HG03159 (cell line): ENCODE results near the gene GSAP.
A peak's percentile ranks its signal among the peaks of the same experiment; 100 is the strongest.

Source experiments
- ATAC-seq: cut with Tn5 transposase; IDR thresholded peaks from one replicate; pipeline ENCODE4 v1.9.1; 2021; ENCODE audit warnings: mild to moderate bottlenecking, moderate library complexity; ENCODE audit not compliant: unreplicated experiment

The GSAP gene

DNA sequence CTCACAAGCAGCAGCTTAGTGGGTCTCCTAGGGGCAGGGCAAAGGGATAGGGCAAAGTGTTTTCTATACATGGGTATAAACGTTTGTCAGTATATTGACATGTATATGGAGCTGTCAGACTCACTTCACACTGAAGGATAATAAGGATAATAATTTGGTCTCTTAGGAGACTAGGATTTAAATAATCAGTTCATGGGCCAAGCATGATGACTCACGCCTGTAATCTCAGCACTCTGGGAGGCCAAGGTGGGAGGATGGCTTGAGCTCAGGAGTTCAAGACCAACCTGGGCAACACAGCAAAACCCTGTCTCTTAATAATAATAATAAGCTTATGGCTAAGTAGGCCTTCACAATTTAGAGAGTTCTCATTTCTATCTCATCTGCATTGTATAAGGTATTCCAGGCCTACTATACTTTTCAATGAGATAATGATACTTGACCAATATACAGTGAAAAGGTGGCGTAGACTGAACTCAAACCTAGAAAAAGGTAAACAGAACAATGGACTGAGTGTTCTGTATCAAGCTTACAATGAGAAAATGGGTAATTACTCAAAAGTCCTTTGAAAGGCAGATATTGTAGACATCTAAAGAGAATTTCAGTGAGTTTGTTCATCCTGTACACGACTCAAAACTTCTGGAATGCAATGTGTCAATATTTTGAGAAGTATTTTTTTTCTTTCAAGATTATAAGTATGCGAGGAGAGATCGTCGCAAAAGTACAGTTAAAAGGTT, 7.0 kb downstream of the GSAP start:
- ATAC-seq: no peak

DNA sequence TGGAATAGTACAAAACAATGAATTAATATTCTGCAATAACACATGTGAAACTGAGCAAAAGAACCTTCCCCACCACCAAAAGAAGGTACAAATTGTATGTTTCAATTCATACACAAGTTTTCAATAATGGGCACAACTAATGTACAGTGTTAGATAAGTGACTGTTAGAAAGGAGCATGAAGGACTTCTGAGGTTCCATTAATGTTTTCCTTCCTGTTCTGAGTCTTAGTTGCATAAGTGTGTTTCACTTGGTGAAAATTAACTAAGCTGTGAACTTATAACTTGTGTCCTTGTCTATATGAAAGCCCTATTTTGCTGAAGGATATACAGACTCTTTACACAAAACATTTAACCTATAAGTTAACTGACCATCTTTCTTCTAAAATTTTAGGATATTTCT, 8.2 kb downstream of the GSAP start:
- no peak for ATAC-seq

GRCh38 chr7:77406421-77406820, 9.7 kb downstream of the GSAP start:
- no peak for ATAC-seq

DNA sequence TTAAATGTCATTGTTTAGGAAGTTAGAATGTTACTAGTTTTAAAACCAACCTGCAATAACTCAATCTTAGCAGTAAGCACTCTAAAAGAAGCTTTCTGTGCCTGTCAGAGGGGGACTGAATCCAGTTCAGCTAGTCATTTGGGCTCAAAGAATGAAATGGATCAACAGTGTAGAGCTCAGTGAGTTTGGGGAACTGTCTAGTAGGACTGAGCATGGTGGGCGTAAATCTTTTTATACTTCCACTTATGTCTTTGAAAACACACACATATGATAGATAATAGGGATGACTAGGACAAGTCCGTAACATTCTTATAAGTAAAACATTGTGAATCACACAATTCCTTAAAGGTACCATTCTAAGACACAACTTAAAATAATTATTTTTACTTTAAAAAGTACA, 11.5 kb downstream of the GSAP start:
- ATAC-seq: no peak

- ATAC-seq: no peak
Measured at GRCh38 chr7:77403957-77404356, 12.2 kb downstream of the GSAP start.

- ATAC-seq: no peak
Measured at GRCh38 chr7:77402818-77403217, 13.3 kb downstream of the GSAP start.

DNA sequence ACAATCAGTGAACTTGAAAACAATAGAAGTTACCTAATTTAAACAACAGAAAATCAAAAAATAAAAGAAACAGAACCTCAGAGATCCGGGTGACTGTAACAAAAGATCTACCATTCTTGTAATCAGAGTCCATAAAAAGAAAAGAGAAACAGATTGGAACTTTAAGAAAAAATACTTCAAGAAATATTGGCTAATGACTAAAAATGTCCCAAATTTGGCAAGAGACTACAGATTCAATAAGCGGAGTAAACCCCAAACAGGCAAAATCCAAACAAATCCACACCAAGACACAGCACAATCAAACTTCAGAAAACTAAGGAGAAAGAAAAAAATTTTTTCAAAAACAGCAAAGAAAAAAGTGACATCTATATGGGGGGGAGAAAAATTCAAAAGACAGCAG, 15.1 kb downstream of the GSAP start:
- ATAC-seq: no peak

DNA sequence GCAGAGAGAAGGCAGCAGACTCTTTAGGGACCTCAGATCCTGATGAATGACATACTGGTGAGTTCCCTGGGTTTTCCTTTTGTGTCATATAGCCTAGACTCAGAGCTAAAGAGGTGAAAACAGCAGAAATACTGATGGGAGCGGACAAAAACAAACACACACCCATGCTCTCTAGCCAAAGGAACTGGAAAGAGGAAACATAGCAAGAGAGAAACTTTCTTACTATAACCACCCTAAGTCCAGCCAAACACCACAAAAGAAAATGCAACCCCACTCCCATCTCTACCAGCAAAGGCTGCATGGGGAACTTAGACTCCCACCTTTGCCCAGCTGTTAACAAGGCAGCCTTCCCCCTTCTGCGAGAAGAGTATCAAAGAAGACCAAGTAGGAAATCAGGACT, 16.3 kb downstream of the GSAP start:
- ATAC-seq: no peak

- ATAC-seq: no peak
Measured at GRCh38 chr7:77396894-77397547, 19.1 kb downstream of the GSAP start.

- ATAC-seq: no peak
Measured at GRCh38 chr7:77395626-77396025, 20.5 kb downstream of the GSAP start.

- no peak for ATAC-seq
Measured at GRCh38 chr7:77393954-77394353, 22.2 kb downstream of the GSAP start.

- peak; percentile 88 for ATAC-seq
Measured at GRCh38 chr7:77393261-77393660, 22.9 kb downstream of the GSAP start.

DNA sequence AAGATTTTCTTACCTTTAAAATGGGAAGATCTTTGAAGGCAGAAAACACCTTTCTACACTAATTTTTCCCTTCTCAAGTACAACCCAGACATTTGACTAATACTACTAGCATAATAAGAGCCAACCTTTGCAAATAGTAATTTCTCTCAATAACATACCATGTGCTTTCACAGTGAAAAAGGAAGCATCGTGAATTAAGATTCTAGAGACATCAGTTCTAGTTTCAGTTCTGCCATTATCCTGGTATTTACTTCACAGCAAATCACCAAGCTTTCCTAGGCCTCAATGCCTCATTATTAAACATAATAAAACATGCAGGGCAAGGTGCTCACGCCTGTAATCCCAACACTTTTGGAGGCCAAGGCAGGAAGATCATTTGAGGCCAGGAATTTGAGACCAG, 24.9 kb downstream of the GSAP start:
- peak; percentile 60 for ATAC-seq

- no peak for ATAC-seq
Measured at GRCh38 chr7:77388055-77388641, 28.0 kb downstream of the GSAP start.

- ATAC-seq: no peak
Measured at GRCh38 chr7:77386165-77386822, 29.9 kb downstream of the GSAP start.

DNA sequence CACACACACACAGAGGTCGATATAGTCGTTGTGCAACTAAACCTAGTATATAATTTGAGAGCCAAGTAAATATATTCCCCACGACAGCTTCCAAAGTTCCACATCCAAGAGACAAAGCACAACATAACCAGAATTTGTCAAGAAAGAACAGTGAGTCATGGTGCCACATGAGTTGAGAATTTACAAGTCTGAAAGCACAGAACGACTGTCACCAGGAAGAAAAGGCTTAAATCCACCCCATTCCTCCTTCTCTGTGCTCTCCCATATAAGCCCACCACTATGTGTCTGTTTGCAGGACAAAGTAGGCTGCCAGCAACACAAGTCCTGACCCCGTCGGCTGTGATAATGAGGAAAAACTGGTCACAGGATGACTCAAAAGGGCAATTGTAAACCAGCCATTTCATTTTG, 32.8 kb downstream of the GSAP start:
- ATAC-seq: no peak

DNA sequence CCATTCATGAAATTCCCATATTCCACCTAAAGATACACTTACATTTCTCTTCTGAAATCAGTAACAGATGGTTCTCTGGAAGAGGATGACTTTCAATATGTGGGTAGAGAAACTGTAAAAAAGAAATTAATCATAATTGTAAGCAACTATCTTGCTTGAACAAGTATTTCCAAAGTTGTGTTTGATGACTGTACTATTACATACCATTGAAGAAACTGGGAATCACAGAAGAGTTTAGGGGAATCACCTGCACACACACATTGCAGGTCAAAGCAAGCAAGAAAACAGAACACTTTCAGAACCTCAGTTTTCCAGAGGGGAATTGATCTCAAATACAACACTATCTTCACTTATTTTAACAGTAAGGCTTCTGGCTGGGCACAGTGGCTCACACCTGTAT, 33.6 kb downstream of the GSAP start:
- ATAC-seq: no peak

DNA sequence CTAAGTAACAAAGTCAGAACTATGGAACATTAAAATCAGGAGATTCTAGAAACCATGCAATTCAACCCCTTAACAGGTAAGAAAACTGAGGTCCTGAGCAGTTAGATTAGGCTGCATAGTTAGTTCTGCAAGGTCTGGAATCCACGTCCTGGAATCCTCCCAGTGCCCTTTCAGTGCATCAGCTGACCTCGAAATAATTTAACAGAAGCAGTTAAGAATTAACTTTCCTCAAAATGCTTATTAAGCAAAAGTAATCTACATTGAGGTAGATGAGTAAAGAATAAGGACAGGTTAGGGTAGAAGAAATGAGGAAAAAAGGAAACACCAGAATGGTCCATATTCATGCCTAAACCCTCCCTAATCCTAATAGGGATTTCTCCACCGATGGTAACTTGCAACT, 37.6 kb downstream of the GSAP start:
- ATAC-seq: no peak

GRCh38 chr7:77370606-77371005, 45.5 kb downstream of the GSAP start:
- ATAC-seq: no peak

GRCh38 chr7:77368974-77369373, 47.2 kb downstream of the GSAP start:
- ATAC-seq: no peak

- ATAC-seq: no peak
Measured at GRCh38 chr7:77367976-77368375, 48.2 kb downstream of the GSAP start.

DNA sequence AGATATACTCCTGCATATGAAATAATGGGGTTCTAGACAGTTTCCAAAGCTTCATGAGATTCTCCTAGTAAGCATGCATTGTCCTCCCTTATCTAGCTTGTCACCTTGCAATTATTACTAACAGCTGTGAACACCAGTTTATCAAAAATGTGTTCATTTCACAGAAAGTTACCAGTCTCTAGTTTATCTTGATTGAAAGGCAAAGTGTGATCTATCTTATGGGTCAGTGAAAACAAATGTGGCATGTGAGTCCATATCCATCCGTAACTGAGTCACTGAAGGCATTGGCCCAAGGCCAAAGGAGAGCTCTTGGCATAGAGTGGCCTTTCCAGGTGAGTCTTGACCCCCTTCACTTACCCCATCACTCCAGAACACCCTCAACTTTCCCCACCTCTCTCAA, 53.2 kb downstream of the GSAP start:
- ATAC-seq: no peak
